Skeletal muscle satellite cell (primary cell): ENCODE measurements around the gene NOTCH2.

Experiments
- H3K27me3 ChIP-seq: 2 replicates; pipeline ENCODE4 v1.7.0; 2013; ENCODE audit warnings: low read length; ENCODE audit not compliant: control insufficient read depth, insufficient read depth
- H3K36me3 ChIP-seq: 2 replicates; pipeline ENCODE4 v1.7.0; 2013; ENCODE audit warnings: mild to moderate bottlenecking, control low read depth, low read length; ENCODE audit not compliant: insufficient read depth
- H3K4me1 ChIP-seq: 2 replicates; pipeline ENCODE4 v1.7.0; 2013; ENCODE audit warnings: low read length; ENCODE audit not compliant: control insufficient read depth, insufficient read depth
- H3K4me2 ChIP-seq: 2 replicates; pipeline ENCODE4 v1.7.0; 2013; ENCODE audit warnings: mild to moderate bottlenecking, low read length
- H3K4me3 ChIP-seq: 2 replicates; pipeline ENCODE4 v1.7.0; 2013; ENCODE audit warnings: low read length
- H3K9ac ChIP-seq: 2 replicates; pipeline ENCODE4 v1.7.0; 2013; ENCODE audit warnings: mild to moderate bottlenecking, low read depth, low read length, moderate library complexity
- H3K9me3 ChIP-seq: replicated peaks from 2 replicates; pipeline ENCODE4 v1.7.0; 2013; ENCODE audit warnings: mild to moderate bottlenecking, control low read depth, low read length

The NOTCH2 gene

GRCh38 chr1:119911775-119912174 is 157.7 kb downstream of the NOTCH2 start:
- Histone ChIP-seq H3K36me3 (peaks cover 67% of the 10 kb centered on the region), H3K4me1 (no peaks in the 10 kb centered on the region), H3K9me3 (no peaks in the 10 kb centered on the region), H3K4me2 (no peak overlapping the region), H3K27me3 (no peaks in the 10 kb centered on the region), H3K4me3 (no peak overlapping the region), H3K9ac (no peak overlapping the region)

DNA sequence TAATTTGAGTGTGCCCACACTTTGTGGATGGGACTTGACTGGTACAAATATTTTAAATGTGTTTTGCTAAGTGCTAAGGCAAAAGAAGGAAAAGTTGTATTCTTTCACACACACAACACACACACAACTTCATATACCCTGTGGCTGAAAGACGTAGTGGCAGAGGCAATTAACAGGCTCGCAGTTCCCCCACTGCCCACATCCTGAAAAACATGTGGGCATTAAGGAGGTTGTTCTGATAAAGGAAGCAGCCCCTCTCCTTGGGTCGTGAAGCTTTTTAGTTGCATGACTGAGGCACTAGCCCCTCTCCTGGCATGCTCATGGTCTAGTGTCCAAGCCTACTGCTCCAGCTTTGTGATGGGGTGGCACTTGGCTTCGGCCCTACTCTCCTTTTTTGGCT is 158.8 kb downstream of the NOTCH2 start:
- Histone ChIP-seq H3K9ac (no peak overlapping the region), H3K4me1 (no peaks in the 10 kb centered on the region), H3K36me3 (peaks cover 55% of the 10 kb centered on the region), H3K4me3 (no peak overlapping the region), H3K27me3 (no peaks in the 10 kb centered on the region), H3K9me3 (peaks cover 4% of the 10 kb centered on the region), H3K4me2 (no peak overlapping the region)

GRCh38 chr1:119909890-119910596 is 159.4 kb downstream of the NOTCH2 start:
- H3K4me2 ChIP-seq = no peak overlapping the region
- H3K4me3 ChIP-seq = no peak overlapping the region
- H3K9ac ChIP-seq = no peak overlapping the region
- no peaks in the 10 kb centered on the region for H3K27me3 ChIP-seq
- peaks cover 5% of the 10 kb centered on the region for H3K9me3 ChIP-seq
- H3K4me1 ChIP-seq = no peaks in the 10 kb centered on the region
- peaks cover 49% of the 10 kb centered on the region for H3K36me3 ChIP-seq

DNA sequence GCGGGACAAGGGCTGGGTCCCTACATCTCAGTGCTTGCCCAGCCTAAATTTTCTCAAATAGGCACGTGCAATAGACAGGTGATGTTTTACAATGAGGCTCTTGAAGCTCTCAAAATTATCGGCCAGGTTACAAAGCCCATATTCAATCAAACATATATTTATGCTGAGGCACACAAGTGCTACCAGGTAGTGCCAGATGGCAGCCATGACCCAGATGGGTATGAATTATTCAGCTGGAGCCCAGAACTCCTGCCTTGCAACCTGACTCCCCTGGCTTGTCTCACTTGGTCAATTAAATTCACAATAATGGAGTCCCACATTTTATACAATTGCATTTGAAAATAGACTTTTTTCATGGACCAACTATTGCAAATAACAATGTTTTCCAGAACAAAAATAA is 160.8 kb downstream of the NOTCH2 start:
- no peak overlapping the region for H3K4me3 ChIP-seq
- H3K4me2 ChIP-seq = no peak overlapping the region
- H3K9ac ChIP-seq = no peak overlapping the region
- H3K36me3 ChIP-seq = peaks cover 36% of the 10 kb centered on the region
- peaks cover 5% of the 10 kb centered on the region for H3K9me3 ChIP-seq
- no peaks in the 10 kb centered on the region for H3K4me1 ChIP-seq
- H3K27me3 ChIP-seq = no peaks in the 10 kb centered on the region

- H3K4me1 ChIP-seq = no peaks in the 10 kb centered on the region
Measured at GRCh38 chr1:119906927-119907652, 162.4 kb downstream of the NOTCH2 start.

DNA sequence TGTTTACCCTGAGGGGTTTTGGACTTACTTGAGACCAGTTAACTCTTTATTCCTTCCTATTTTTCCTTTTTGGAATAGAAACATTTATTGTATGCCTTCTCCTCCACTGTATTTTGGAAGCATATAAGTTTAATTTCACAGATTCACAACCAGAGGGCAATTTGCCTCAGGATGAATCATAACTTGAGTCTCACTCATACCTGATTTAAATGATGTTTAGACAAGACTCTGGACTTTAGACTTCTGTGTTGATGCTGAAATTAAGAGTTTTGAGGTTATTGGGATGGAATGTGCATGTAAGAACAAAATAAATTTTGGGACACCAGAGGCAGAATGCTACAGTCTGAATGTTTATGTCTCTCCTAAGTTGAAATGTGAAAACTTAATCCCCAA is 166.0 kb downstream of the NOTCH2 start:
- H3K27me3 ChIP-seq = peaks cover 5% of the 10 kb centered on the region
- H3K36me3 ChIP-seq = peaks cover 3% of the 10 kb centered on the region
- H3K4me3 ChIP-seq = no peak overlapping the region
- no peak overlapping the region for H3K4me2 ChIP-seq
- no peaks in the 10 kb centered on the region for H3K4me1 ChIP-seq
- H3K9me3 ChIP-seq = peaks cover 5% of the 10 kb centered on the region
- H3K9ac ChIP-seq = no peak overlapping the region

More at GRCh38 chr1:119906927-119907652, 162.4 kb downstream of the NOTCH2 start:
- H3K9ac ChIP-seq = no peak overlapping the region
- no peak overlapping the region for H3K4me3 ChIP-seq
- H3K9me3 ChIP-seq = peaks cover 5% of the 10 kb centered on the region
- no peak overlapping the region for H3K4me2 ChIP-seq
- peaks cover 21% of the 10 kb centered on the region for H3K36me3 ChIP-seq
- H3K27me3 ChIP-seq = no peaks in the 10 kb centered on the region

DNA sequence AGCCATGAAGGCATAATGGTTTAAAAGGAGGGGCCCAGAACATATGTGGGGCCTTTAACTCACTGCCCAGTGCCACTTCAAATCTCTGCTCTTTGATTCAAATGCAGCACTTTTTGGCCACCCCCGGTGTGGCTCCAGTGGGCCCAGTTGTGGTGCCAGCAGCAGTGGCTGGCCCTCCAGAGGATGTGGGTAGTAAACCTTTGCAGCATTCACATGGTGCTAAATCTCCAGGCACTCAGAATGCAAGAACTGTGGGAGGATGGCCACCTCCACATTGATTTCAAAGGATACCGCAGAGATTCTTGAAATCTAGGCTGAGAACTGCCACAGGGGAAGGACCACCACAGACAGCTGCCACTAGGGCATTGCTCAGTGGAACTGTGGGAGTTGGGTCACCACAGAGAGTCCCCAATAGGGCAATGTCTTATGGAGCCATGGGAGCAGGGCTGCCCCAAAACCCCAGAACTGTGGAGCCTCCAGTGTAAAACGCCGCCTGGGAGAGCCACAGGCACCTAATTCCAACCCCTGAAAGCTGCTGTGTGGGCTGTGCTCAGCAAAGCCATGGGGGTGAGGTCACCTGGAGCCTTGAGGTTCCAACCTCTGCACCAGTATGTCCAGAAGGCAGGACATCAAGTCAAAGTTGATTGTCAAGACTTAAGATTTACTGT is 166.6 kb downstream of the NOTCH2 start:
- H3K4me1 ChIP-seq = no peaks in the 10 kb centered on the region
- peaks cover 6% of the 10 kb centered on the region for H3K27me3 ChIP-seq
- H3K9ac ChIP-seq = no peak overlapping the region
- no peak overlapping the region for H3K4me2 ChIP-seq
- H3K36me3 ChIP-seq = peaks cover 3% of the 10 kb centered on the region
- H3K9me3 ChIP-seq = peaks cover 5% of the 10 kb centered on the region
- no peak overlapping the region for H3K4me3 ChIP-seq

- no peak overlapping the region for H3K9ac ChIP-seq
- no peak overlapping the region for H3K4me3 ChIP-seq
- H3K27me3 ChIP-seq = peaks cover 20% of the 10 kb centered on the region
- H3K4me1 ChIP-seq = no peaks in the 10 kb centered on the region
- no peak overlapping the region for H3K4me2 ChIP-seq
- H3K36me3 ChIP-seq = no peaks in the 10 kb centered on the region
- no peaks in the 10 kb centered on the region for H3K9me3 ChIP-seq
Measured at GRCh38 chr1:119898981-119899720, 170.3 kb downstream of the NOTCH2 start.

- Histone ChIP-seq H3K4me3 (no peak overlapping the region), H3K4me1 (no peaks in the 10 kb centered on the region), H3K9ac (no peak overlapping the region), H3K27me3 (peaks cover 20% of the 10 kb centered on the region), H3K4me2 (no peak overlapping the region), H3K36me3 (no peaks in the 10 kb centered on the region), H3K9me3 (no peaks in the 10 kb centered on the region)
Measured at GRCh38 chr1:119898530-119898929, 170.9 kb downstream of the NOTCH2 start.

DNA sequence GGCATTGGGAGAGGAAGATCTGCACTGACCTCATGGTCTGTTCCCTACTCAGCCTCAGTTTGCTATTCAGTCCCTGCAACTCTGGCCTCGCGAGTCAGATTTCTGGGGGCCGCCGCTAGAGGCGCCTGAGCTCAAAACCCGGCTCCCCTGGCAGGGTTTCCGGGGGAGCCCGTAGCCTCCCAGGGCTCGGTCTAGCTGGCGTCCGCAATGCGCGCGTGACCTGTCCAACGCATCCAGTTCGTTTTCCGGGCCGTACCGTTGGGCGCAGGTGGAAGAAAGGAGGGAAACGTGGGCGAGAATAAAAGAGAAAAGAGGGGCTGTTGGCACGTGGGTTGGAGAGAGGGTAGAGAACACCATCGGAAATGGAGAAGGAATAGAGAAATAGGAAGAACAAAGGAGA is 173.2 kb downstream of the NOTCH2 start, which contains the start of gene ADAM30:
ADAM30 (minus strand) TSS at position 213 of the 400 bp plus-strand sequence; CDS start at position 34, 179 bp downstream.
- Histone ChIP-seq H3K4me2 (no peak within 1 kb of the TSS), H3K4me3 (no peak within 1 kb of the TSS), H3K9me3 (no peaks in the 10 kb centered on the region)

GRCh38 chr1:119895102-119895501 is 174.4 kb downstream of the NOTCH2 start:
- Histone ChIP-seq H3K4me1 (no peaks in the 10 kb centered on the region), H3K36me3 (no peaks in the 10 kb centered on the region), H3K9me3 (no peaks in the 10 kb centered on the region), H3K4me3 (no peak overlapping the region), H3K27me3 (peaks cover 20% of the 10 kb centered on the region), H3K9ac (no peak overlapping the region), H3K4me2 (no peak overlapping the region)

More for the DNA sequence above, 173.2 kb downstream of the NOTCH2 start, which contains the start of gene ADAM30:
- Histone ChIP-seq H3K36me3 (no peaks in the 10 kb centered on the region), H3K27me3 (peaks cover 20% of the 10 kb centered on the region), H3K9ac (no peak within 1 kb of the TSS), H3K4me1 (no peaks in the 10 kb centered on the region)
